ENCODE results near the gene KRT78. TPM values are rescaled to one million over a fixed set of nuclear protein-coding genes. Genes with fewer than 3 reads are reported as not detected.

The KRT78 gene
- total RNA-seq, 2 donors from 2014 or later, result not detected

DNA sequence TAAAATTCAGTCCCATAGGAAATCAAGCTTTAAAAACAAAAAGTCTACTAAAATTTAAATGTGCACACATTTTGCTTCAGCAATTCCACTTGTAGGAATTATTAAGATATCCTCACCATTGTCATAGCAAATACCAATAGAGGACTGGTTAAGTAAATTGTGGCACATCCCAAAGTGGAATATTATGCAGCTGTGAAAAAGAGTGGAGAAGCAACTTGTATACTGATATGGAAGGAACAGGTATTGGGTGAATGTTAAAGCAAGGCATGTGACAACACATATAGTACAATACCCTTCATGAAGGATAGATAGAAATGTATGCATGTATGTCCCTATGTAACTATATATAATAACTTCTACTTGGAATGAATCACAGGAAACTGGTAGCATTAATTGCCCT lies 44.2 kb upstream of the KRT78 start:
- H3K4me1 ChIP-seq (ENCODE audit: control insufficient read depth, insufficient read depth, low read length), result peaks cover 3% of the 10 kb centered on the region
- H3K4me3 Mint-ChIP-seq, result no peak overlapping the region
- TF ChIP-seq, protein P1, sequence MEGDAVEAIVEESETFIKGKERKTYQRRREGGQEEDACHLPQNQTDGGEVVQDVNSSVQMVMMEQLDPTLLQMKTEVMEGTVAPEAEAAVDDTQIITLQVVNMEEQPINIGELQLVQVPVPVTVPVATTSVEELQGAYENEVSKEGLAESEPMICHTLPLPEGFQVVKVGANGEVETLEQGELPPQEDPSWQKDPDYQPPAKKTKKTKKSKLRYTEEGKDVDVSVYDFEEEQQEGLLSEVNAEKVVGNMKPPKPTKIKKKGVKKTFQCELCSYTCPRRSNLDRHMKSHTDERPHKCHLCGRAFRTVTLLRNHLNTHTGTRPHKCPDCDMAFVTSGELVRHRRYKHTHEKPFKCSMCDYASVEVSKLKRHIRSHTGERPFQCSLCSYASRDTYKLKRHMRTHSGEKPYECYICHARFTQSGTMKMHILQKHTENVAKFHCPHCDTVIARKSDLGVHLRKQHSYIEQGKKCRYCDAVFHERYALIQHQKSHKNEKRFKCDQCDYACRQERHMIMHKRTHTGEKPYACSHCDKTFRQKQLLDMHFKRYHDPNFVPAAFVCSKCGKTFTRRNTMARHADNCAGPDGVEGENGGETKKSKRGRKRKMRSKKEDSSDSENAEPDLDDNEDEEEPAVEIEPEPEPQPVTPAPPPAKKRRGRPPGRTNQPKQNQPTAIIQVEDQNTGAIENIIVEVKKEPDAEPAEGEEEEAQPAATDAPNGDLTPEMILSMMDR (conservative IDR thresholded peaks at IDR 0.05), result no peak
- H3K9me3 ChIP-seq (ENCODE audit: control insufficient read depth, low read length), result no peaks in the 10 kb centered on the region
- no peaks in the 10 kb centered on the region for H3K27me3 ChIP-seq (ENCODE audit: control insufficient read depth, insufficient read depth, low read length, poor library complexity, severe bottlenecking)
- no peak overlapping the region for H3K27ac Mint-ChIP-seq
- no peak for DNase-seq
- H3K4me3 ChIP-seq (ENCODE audit: low read length), result no peak overlapping the region
- no peak overlapping the region for H3K9ac ChIP-seq (ENCODE audit: extremely low read depth, low read length, poor library complexity, severe bottlenecking)
- no peaks in the 10 kb centered on the region for H3K9me3 Mint-ChIP-seq
- peaks cover 17% of the 10 kb centered on the region for H3K4me1 Mint-ChIP-seq
- H3K36me3 Mint-ChIP-seq (ENCODE audit: low read depth), result peaks cover 19% of the 10 kb centered on the region
- H3K27ac ChIP-seq (ENCODE audit: low read depth, low read length), result no peak overlapping the region
- peaks cover 15% of the 10 kb centered on the region for H3K36me3 ChIP-seq (ENCODE audit: control insufficient read depth, insufficient read depth, low read length)
- no peaks in the 10 kb centered on the region for H3K27me3 Mint-ChIP-seq (ENCODE audit: insufficient read depth)

DNA sequence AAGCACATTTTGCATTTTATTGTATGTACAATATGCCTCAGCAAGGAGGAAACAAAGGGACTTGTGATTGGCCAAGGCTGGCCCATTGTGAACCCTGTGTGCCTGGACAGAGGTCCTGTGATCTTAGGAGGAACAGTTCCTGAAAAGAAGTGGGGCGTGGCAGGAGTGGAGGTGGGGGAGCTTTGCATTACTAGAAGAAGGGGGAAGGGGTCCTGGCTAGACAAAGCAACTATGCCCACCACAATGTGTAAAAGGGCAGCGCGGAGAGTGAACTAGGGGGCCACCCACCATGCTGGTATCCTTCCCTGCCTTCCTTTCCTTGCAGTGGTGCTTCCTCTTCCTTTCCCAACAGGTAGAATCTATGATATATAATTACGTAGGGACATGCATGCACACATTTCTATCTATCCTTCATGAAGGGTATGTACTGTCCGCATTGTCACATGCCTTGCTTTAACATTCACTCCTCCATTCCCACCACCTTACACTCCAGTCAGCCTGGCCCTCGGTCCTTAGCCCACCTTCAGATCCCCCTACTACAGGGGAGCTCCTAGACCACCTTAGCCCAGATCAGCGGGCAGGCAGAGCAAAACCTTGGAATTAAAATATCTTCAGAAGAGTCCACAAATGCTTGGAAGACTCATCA lies 43.5 kb upstream of the KRT78 start:
- 97 to 100% methylated on average over 2 to 6 of the region's 7 CpGs for WGBS, 2 experiments (ENCODE audit: insufficient coverage in 1 of 2, insufficient read length in 1 of 2)
- peaks cover 10% of the 10 kb centered on the region for H3K36me3 ChIP-seq (ENCODE audit: control insufficient read depth, insufficient read depth, low read length)
- no peak overlapping the region for H3K27ac ChIP-seq (ENCODE audit: low read depth, low read length)
- Mint-ChIP-seq H3K27me3 (ENCODE audit: insufficient read depth) (no peaks in the 10 kb centered on the region), H3K4me3 (no peak overlapping the region), H3K9me3 (no peaks in the 10 kb centered on the region), H3K36me3 (ENCODE audit: low read depth) (peaks cover 14% of the 10 kb centered on the region), H3K27ac (no peak overlapping the region), H3K4me1 (peaks cover 19% of the 10 kb centered on the region)
- no peak overlapping the region for H3K9ac ChIP-seq (ENCODE audit: extremely low read depth, low read length, poor library complexity, severe bottlenecking)
- TF ChIP-seq, protein P1 (conservative IDR thresholded peaks at IDR 0.05), result no peak
- no peaks in the 10 kb centered on the region for H3K9me3 ChIP-seq (ENCODE audit: control insufficient read depth, low read length)
- H3K27me3 ChIP-seq (ENCODE audit: control insufficient read depth, insufficient read depth, low read length, poor library complexity, severe bottlenecking), result no peaks in the 10 kb centered on the region
- H3K4me3 ChIP-seq (ENCODE audit: low read length), result no peak overlapping the region
- H3K4me1 ChIP-seq (ENCODE audit: control insufficient read depth, insufficient read depth, low read length), result peaks cover 3% of the 10 kb centered on the region
- DNase-seq, result no peak

DNA sequence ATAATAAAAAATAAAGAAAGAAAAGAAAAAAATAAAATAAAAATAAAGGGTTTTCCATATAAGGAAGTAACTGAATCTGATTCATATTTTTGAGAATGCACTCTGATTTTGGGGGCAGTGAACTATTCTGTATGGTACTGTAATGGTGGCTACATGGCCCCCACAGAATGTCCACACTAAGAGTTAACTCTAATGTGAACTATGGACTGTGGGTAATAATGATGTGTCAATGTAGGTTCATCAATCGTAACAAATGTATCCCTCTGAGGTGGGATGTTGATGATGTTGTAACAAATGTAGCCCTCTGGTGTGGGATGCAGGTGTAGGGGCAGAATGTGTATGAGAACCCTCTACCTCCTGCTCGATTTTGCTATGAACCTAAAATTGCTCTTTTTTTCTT lies 42.2 kb upstream of the KRT78 start:
- DNase-seq, result no peak
- H3K4me3 Mint-ChIP-seq, result no peak overlapping the region
- peaks cover 3% of the 10 kb centered on the region for H3K4me1 ChIP-seq (ENCODE audit: control insufficient read depth, insufficient read depth, low read length)
- no peak overlapping the region for H3K27ac Mint-ChIP-seq
- no peaks in the 10 kb centered on the region for H3K9me3 ChIP-seq (ENCODE audit: control insufficient read depth, low read length)
- H3K27me3 Mint-ChIP-seq (ENCODE audit: insufficient read depth), result no peaks in the 10 kb centered on the region
- H3K27me3 ChIP-seq (ENCODE audit: control insufficient read depth, insufficient read depth, low read length, poor library complexity, severe bottlenecking), result no peaks in the 10 kb centered on the region
- 98% methylated on average over 2 of the region's 2 CpGs; no CpG with 5 or more reads in 1 of the 2 experiments for WGBS, 2 experiments (ENCODE audit: insufficient coverage in 1 of 2, insufficient read length in 1 of 2)
- peaks cover 4% of the 10 kb centered on the region for H3K36me3 Mint-ChIP-seq (ENCODE audit: low read depth)
- H3K4me1 Mint-ChIP-seq, result peaks cover 14% of the 10 kb centered on the region
- no peak overlapping the region for H3K9ac ChIP-seq (ENCODE audit: extremely low read depth, low read length, poor library complexity, severe bottlenecking)
- H3K9me3 Mint-ChIP-seq, result no peaks in the 10 kb centered on the region
- H3K4me3 ChIP-seq (ENCODE audit: low read length), result no peak overlapping the region
- no peaks in the 10 kb centered on the region for H3K36me3 ChIP-seq (ENCODE audit: control insufficient read depth, insufficient read depth, low read length)
- H3K27ac ChIP-seq (ENCODE audit: low read depth, low read length), result no peak overlapping the region
- TF ChIP-seq, protein P1 (conservative IDR thresholded peaks at IDR 0.05), result no peak

All from endodermal cell (in vitro differentiated cells).